ENCODE data around the gene KPNA4. TPM values are rescaled to one million over a fixed set of nuclear protein-coding genes. Genes with fewer than 3 reads are reported as not detected.

The KPNA4 gene
- total RNA-seq, 2 donors from 2014 or later = 41.6 to 60.6 TPM

DNA sequence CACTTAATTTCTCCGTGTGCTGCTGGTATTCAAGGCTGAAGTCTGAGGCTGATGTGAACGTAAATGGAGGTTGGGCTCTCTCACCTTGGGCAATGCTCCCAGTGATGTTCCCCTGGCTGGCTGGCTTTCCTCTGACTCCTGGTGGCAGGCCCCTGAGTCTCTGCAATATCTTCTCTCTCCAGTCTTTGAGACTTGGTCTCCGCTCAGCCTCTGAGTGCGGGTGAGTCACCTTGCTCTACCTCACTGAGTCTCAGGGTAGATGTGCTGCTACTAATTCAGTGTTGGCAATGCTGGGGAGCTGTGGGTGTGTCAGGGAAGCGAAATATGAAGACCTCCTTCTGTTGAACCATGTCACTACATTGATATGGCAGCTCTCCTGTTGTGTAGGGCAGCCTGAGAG is 84.4 kb downstream of the KPNA4 start:
- intact Hi-C loops (cut with DNase I) = loop anchor here (10.0 kb wide), 1 partner anchor 316 kb away; no protein-coding TSS in a partner anchor
- TF ChIP-seq, protein P1, sequence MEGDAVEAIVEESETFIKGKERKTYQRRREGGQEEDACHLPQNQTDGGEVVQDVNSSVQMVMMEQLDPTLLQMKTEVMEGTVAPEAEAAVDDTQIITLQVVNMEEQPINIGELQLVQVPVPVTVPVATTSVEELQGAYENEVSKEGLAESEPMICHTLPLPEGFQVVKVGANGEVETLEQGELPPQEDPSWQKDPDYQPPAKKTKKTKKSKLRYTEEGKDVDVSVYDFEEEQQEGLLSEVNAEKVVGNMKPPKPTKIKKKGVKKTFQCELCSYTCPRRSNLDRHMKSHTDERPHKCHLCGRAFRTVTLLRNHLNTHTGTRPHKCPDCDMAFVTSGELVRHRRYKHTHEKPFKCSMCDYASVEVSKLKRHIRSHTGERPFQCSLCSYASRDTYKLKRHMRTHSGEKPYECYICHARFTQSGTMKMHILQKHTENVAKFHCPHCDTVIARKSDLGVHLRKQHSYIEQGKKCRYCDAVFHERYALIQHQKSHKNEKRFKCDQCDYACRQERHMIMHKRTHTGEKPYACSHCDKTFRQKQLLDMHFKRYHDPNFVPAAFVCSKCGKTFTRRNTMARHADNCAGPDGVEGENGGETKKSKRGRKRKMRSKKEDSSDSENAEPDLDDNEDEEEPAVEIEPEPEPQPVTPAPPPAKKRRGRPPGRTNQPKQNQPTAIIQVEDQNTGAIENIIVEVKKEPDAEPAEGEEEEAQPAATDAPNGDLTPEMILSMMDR (IDR thresholded peaks at IDR 0.05) = no peak
- Histone ChIP-seq H3K27ac (no peak overlapping the region), H3K36me3 (no peaks in the 10 kb centered on the region), H3K9ac (ENCODE audit: low read depth in 2 of 2, low read length in 2 of 2) (no peak overlapping the region), H3K27me3 (no peaks in the 10 kb centered on the region), H3K4me1 (no peaks in the 10 kb centered on the region), H3K4me3 (no peak overlapping the region), H3K9me3 (no peaks in the 10 kb centered on the region)
- DNase-seq = no peak

DNA sequence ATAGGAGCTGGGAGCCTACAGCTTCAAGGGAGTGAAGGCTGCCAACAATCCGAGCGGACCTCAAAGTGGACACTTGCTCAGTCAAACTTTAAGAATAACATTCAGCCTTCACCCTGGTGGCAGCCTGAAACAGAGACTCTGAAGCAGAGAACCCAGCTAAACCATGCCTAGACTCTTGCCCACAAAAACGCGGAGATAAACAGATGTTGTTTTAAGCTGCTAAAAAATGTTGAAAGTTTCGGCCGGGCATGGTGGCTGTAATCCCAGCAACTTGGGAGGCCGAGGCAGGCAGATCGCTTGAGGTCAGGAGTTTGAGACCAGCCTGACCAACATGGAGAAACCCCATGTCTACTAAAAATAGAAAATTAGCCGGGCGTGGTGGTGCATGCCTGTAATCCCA is 86.0 kb downstream of the KPNA4 start:
- H3K27me3 ChIP-seq = no peaks in the 10 kb centered on the region
- TF ChIP-seq, protein P1 (IDR thresholded peaks at IDR 0.05) = no peak
- intact Hi-C loops (cut with DNase I) = no loop called here

DNA sequence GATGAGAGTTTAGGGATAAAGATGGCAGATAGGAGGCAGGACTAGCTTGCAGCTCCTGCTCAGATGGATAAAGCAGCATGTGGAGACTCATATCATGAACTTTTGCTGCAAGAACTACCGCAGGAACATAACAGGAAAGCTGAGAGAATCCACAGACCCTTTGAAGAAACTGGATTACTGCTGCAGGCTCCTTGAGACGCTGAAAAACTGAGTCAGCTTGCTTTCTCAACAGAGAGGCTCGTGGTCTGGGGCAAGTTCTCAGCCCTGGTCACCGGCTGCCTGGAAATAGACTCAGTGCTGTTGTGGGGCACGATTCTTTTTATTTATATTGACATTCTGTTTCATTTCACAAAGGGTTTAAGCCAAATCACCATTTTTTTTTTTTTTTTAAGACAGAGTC is 87.0 kb downstream of the KPNA4 start:
- H3K9ac ChIP-seq (ENCODE audit: low read depth in 2 of 2, low read length in 2 of 2) = no peak overlapping the region
- intact Hi-C loops (cut with DNase I) = no loop called here
- DNase-seq = no peak
- H3K4me3 ChIP-seq = no peak overlapping the region
- no peaks in the 10 kb centered on the region for H3K36me3 ChIP-seq
- H3K9me3 ChIP-seq = no peaks in the 10 kb centered on the region
- TF ChIP-seq, protein P1 (IDR thresholded peaks at IDR 0.05) = no peak
- no peaks in the 10 kb centered on the region for H3K4me1 ChIP-seq
- no peaks in the 10 kb centered on the region for H3K27me3 ChIP-seq
- H3K27ac ChIP-seq = no peak overlapping the region

More for the DNA sequence above, 86.0 kb downstream of the KPNA4 start:
- no peaks in the 10 kb centered on the region for H3K36me3 ChIP-seq
- no peaks in the 10 kb centered on the region for H3K4me1 ChIP-seq
- no peak overlapping the region for H3K4me3 ChIP-seq
- H3K9me3 ChIP-seq = no peaks in the 10 kb centered on the region
- H3K27ac ChIP-seq = no peak overlapping the region
- DNase-seq = no peak
- no peak overlapping the region for H3K9ac ChIP-seq (ENCODE audit: low read depth in 2 of 2, low read length in 2 of 2)

DNA sequence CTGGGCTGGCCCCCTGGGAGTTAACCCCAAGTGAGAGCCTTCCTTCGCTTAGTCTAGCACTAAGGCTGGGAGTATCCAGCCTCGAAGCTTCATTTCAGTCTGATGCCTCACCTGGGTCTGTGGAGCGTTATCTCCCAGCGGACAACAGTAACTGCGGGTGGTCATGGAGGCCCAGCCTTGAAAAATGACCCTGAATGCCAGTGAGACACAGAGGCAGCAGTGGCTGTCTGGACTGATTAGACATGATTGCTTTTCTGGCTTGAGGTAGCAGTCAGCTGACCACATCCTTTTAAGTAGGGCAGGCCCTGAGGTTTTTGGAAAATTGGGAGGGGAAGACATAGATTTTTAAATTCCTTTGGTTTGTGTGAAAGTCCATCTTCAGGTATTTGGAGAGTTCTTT is 87.6 kb downstream of the KPNA4 start:
- Histone ChIP-seq H3K27me3 (no peaks in the 10 kb centered on the region), H3K9me3 (no peaks in the 10 kb centered on the region), H3K4me1 (no peaks in the 10 kb centered on the region), H3K27ac (no peak overlapping the region), H3K9ac (ENCODE audit: low read depth in 2 of 2, low read length in 2 of 2) (no peak overlapping the region), H3K4me3 (no peak overlapping the region), H3K36me3 (no peaks in the 10 kb centered on the region)
- TF ChIP-seq, protein P1 (IDR thresholded peaks at IDR 0.05) = no peak
- intact Hi-C loops (cut with DNase I) = no loop called here
- DNase-seq = no peak

DNA sequence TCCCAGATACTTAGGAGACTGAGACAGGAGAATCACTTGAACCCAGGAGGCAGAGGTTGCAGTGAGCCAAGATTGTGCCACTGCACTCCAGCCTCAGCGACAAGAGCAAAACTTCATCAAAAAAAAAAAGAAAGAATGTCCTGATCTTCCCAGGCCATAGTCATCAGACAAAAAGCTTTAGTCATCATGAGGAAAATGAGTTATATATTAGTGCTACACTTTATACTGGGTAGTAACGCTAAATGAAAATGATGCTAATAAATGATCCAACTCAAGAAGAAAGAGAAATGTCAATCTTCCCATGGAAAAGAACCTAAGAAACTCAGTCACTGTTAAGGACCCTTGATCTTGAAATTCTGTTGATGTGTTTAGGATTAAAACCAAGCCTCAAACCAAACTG is 89.5 kb downstream of the KPNA4 start:
- Histone ChIP-seq H3K36me3 (no peaks in the 10 kb centered on the region), H3K9me3 (no peaks in the 10 kb centered on the region), H3K27ac (no peak overlapping the region), H3K9ac (ENCODE audit: low read depth in 2 of 2, low read length in 2 of 2) (no peak overlapping the region), H3K4me1 (no peaks in the 10 kb centered on the region), H3K27me3 (no peaks in the 10 kb centered on the region), H3K4me3 (no peak overlapping the region)
- intact Hi-C loops (cut with DNase I) = no loop called here
- TF ChIP-seq, protein P1 (IDR thresholded peaks at IDR 0.05) = no peak
- no peak for DNase-seq

DNA sequence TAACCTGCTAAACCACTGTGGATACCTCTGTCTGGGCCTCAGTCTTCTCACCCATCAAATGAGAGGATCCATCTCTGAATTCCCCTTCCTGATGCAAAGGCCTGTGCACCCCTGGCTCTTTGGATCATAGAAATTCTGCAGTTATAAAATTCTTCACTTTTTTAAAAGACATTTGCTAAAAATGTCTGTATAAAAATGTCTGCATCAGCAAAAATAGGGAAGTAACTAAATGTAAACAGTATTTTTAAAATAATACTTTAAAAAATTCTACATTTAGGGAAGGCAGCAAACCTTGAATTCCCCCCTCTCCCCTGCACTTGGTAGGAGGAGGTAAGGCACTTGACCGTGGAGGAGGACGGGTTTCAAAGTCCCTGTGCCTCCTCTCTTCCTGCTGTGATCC is 90.2 kb downstream of the KPNA4 start:
- Histone ChIP-seq H3K27me3 (no peaks in the 10 kb centered on the region), H3K36me3 (no peaks in the 10 kb centered on the region), H3K4me3 (no peak overlapping the region), H3K4me1 (no peaks in the 10 kb centered on the region), H3K27ac (no peak overlapping the region), H3K9me3 (no peaks in the 10 kb centered on the region), H3K9ac (ENCODE audit: low read depth in 2 of 2, low read length in 2 of 2) (no peak overlapping the region)
- DNase-seq = no peak
- intact Hi-C loops (cut with DNase I) = no loop called here
- TF ChIP-seq, protein P1 (IDR thresholded peaks at IDR 0.05) = no peak
